ENCODE results near the gene PDGFA. TPM values are rescaled to one million over a fixed set of nuclear protein-coding genes. Genes with fewer than 3 reads are reported as not detected.

PDGFA gene
- total RNA-seq, 1 donor from 2014 or later: 31.2 TPM

- intact Hi-C loops (cut with DNase I): no loop called here
- Histone ChIP-seq H3K4me3 (no peak overlapping the region), H3K4me1 (peaks cover 34% of the 10 kb centered on the region), H3K27ac (peak overlapping the region; percentile 26), H3K36me3 (no peaks in the 10 kb centered on the region), H3K27me3 (no peaks in the 10 kb centered on the region), H3K9me3 (no peaks in the 10 kb centered on the region)
- TF ChIP-seq POLR2AphosphoS5 (IDR thresholded peaks at IDR 0.05; ENCODE audit: insufficient read depth in 1 of 2, low read depth in 1 of 2) (no peak), CTCF (IDR thresholded peaks at IDR 0.05) (no peak), POLR2A (IDR thresholded peaks at IDR 0.05) (no peak)
- no peak for DNase-seq (ENCODE audit: extremely low spot score in 2 of 2)
Measured at GRCh38 chr7:538764-539685, 19.4 kb upstream of the PDGFA start.

- TF ChIP-seq POLR2A (IDR thresholded peaks at IDR 0.05) (no peak), CTCF (IDR thresholded peaks at IDR 0.05) (no peak), POLR2AphosphoS5 (IDR thresholded peaks at IDR 0.05; ENCODE audit: insufficient read depth in 1 of 2, low read depth in 1 of 2) (no peak)
- no peaks in the 10 kb centered on the region for H3K36me3 ChIP-seq
- peaks cover 31% of the 10 kb centered on the region for H3K4me1 ChIP-seq
- H3K27ac ChIP-seq: peak overlapping the region; percentile 26
- no peak for DNase-seq (ENCODE audit: extremely low spot score in 2 of 2)
- intact Hi-C loops (cut with DNase I): no loop called here
- no peaks in the 10 kb centered on the region for H3K9me3 ChIP-seq
- H3K4me3 ChIP-seq: no peak overlapping the region
- H3K27me3 ChIP-seq: no peaks in the 10 kb centered on the region
Measured at GRCh38 chr7:537911-538634, 18.4 kb upstream of the PDGFA start.

- TF ChIP-seq POLR2A (IDR thresholded peaks at IDR 0.05) (no peak), POLR2AphosphoS5 (IDR thresholded peaks at IDR 0.05; ENCODE audit: insufficient read depth in 1 of 2, low read depth in 1 of 2) (no peak), CTCF (IDR thresholded peaks at IDR 0.05) (no peak)
- intact Hi-C loops (cut with DNase I): no loop called here
- no peak for DNase-seq (ENCODE audit: extremely low spot score in 2 of 2)
Measured at GRCh38 chr7:536231-536630, 16.6 kb upstream of the PDGFA start.

GRCh38 chr7:534959-535358 lies 15.3 kb upstream of the PDGFA start:
- Histone ChIP-seq H3K4me3 (no peak overlapping the region), H3K36me3 (no peaks in the 10 kb centered on the region), H3K4me1 (peaks cover 21% of the 10 kb centered on the region), H3K9me3 (no peaks in the 10 kb centered on the region), H3K27me3 (no peaks in the 10 kb centered on the region), H3K27ac (no peak overlapping the region)
- DNase-seq (ENCODE audit: extremely low spot score in 2 of 2): no peak
- no peak for TF ChIP-seq CTCF (IDR thresholded peaks at IDR 0.05)
- TF ChIP-seq POLR2A (IDR thresholded peaks at IDR 0.05): no peak
- intact Hi-C loops (cut with DNase I): no loop called here

More at GRCh38 chr7:536231-536630, 16.6 kb upstream of the PDGFA start:
- Histone ChIP-seq H3K9me3 (no peaks in the 10 kb centered on the region), H3K27me3 (no peaks in the 10 kb centered on the region), H3K4me1 (peaks cover 21% of the 10 kb centered on the region), H3K27ac (no peak overlapping the region), H3K4me3 (no peak overlapping the region), H3K36me3 (no peaks in the 10 kb centered on the region)
